ENCODE measurements around the gene IFNA5. TPM values are rescaled to one million over a fixed set of nuclear protein-coding genes. Genes with fewer than 3 reads are reported as not detected.

IFNA5 gene
- polyA plus RNA-seq, 4 donors = not detected

Other genes with a start within 250 kb of the IFNA5 start
- not detected for gene IFNB1, start 227.4 kb downstream of the IFNA5 start, polyA plus RNA-seq
- gene IFNW1, start 163.5 kb downstream of the IFNA5 start, polyA plus RNA-seq = under 1 TPM in 1 of 4 donors, not detected in 3; 0.03 TPM
- gene IFNA21, start 138.7 kb downstream of the IFNA5 start, polyA plus RNA-seq = not detected
- gene IFNA4, start 117.7 kb downstream of the IFNA5 start, polyA plus RNA-seq = not detected
- gene IFNA7, start 103.1 kb downstream of the IFNA5 start, polyA plus RNA-seq = not detected
- gene IFNA10, start 98.2 kb downstream of the IFNA5 start, polyA plus RNA-seq = not detected
- gene IFNA16, start 88.0 kb downstream of the IFNA5 start, polyA plus RNA-seq = not detected
- not detected for gene IFNA17, start 77.1 kb downstream of the IFNA5 start, polyA plus RNA-seq
- gene IFNA14, start 65.3 kb downstream of the IFNA5 start, polyA plus RNA-seq = not detected
- 10 to 100 TPM in 1 of 4 donors, 1 to 10 TPM in 3; 4.6 to 31.5 (median 7.5) TPM for gene KLHL9, start 30.1 kb upstream of the IFNA5 start, polyA plus RNA-seq
- gene IFNA6, start 45.6 kb upstream of the IFNA5 start, polyA plus RNA-seq = not detected
- not detected for gene IFNA13, start 62.7 kb upstream of the IFNA5 start, polyA plus RNA-seq
- gene IFNA2, start 80.1 kb upstream of the IFNA5 start, polyA plus RNA-seq = not detected
- not detected for gene IFNA8, start 103.8 kb upstream of the IFNA5 start, polyA plus RNA-seq
- gene IFNA1, start 135.1 kb upstream of the IFNA5 start, polyA plus RNA-seq = not detected
- gene IFNE, start 177.0 kb upstream of the IFNA5 start, polyA plus RNA-seq = 1 to 10 TPM in 2 of 4 donors, under 1 TPM in 2; 0.73 to 5.4 (median 1.4) TPM

Data from small intestine (tissue), 4 donors.